GM21360 (cell line): ENCODE data around the gene ESYT2.

Experiments used
- ATAC-seq: cut with Tn5 transposase; IDR thresholded peaks from one replicate; pipeline ENCODE4 v1.9.1; 2021; ENCODE audit warnings: mild to moderate bottlenecking, moderate library complexity; ENCODE audit not compliant: unreplicated experiment

ESYT2 gene

GRCh38 chr7:158805937-158806336 is 23.4 kb downstream of the ESYT2 start:
- no peak for ATAC-seq

GRCh38 chr7:158805414-158805813 is 23.9 kb downstream of the ESYT2 start:
- no peak for ATAC-seq

- no peak for ATAC-seq
Measured at GRCh38 chr7:158804335-158804734, 25.0 kb downstream of the ESYT2 start.

- no peak for ATAC-seq
Measured at GRCh38 chr7:158803367-158803969, 25.8 kb downstream of the ESYT2 start.

- no peak for ATAC-seq
Measured at GRCh38 chr7:158802535-158803366, 26.6 kb downstream of the ESYT2 start.

GRCh38 chr7:158798741-158799140 is 30.6 kb downstream of the ESYT2 start:
- ATAC-seq: no peak

- ATAC-seq: no peak
Measured at GRCh38 chr7:158796667-158797066, 32.6 kb downstream of the ESYT2 start.

- ATAC-seq: no peak
Measured at GRCh38 chr7:158795272-158795671, 34.0 kb downstream of the ESYT2 start.

GRCh38 chr7:158791107-158791506 is 38.2 kb downstream of the ESYT2 start:
- ATAC-seq: no peak

- ATAC-seq: no peak
Measured at GRCh38 chr7:158789842-158790241, 39.5 kb downstream of the ESYT2 start.

- ATAC-seq: no peak
Measured at GRCh38 chr7:158786898-158787297, 42.4 kb downstream of the ESYT2 start.

- ATAC-seq: no peak
Measured at GRCh38 chr7:158784270-158784669, 45.0 kb downstream of the ESYT2 start.

GRCh38 chr7:158783595-158783994 is 45.7 kb downstream of the ESYT2 start:
- no peak for ATAC-seq

GRCh38 chr7:158782761-158783401 is 46.4 kb downstream of the ESYT2 start:
- no peak for ATAC-seq

- no peak for ATAC-seq
Measured at GRCh38 chr7:158781974-158782664, 47.2 kb downstream of the ESYT2 start.

- no peak for ATAC-seq
Measured at GRCh38 chr7:158781217-158781973, 47.9 kb downstream of the ESYT2 start.

- no peak for ATAC-seq
Measured at GRCh38 chr7:158779061-158780000, 50.0 kb downstream of the ESYT2 start.

- ATAC-seq: no peak
Measured at GRCh38 chr7:158778471-158778870, 50.8 kb downstream of the ESYT2 start.

- no peak for ATAC-seq
Measured at GRCh38 chr7:158777793-158778192, 51.5 kb downstream of the ESYT2 start.

- no peak for ATAC-seq
Measured at GRCh38 chr7:158776474-158776873, 52.8 kb downstream of the ESYT2 start.
